Measurements from ENCODE around the gene PTGS2.

DNA sequence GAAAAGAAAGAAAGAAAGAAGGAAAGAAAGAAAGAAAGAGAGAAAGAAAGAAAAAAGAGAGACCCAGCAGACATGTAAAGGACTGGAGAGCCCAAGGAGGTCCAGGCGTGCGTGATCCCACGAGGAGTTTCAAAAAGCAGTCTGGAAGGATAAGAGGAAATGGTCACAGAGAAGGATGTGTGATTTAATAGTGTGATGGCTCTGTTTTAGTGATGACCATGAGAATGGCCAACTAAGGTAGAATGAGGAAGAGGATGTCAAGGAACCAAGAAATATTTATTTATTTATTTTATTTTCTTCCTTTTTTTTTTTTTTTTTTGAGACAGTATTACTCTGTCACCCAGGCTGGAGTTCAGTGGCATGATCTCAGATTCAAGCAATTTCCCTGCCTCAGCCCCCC is 25.5 kb downstream of the PTGS2 start:
- TF ChIP-seq, protein P1, sequence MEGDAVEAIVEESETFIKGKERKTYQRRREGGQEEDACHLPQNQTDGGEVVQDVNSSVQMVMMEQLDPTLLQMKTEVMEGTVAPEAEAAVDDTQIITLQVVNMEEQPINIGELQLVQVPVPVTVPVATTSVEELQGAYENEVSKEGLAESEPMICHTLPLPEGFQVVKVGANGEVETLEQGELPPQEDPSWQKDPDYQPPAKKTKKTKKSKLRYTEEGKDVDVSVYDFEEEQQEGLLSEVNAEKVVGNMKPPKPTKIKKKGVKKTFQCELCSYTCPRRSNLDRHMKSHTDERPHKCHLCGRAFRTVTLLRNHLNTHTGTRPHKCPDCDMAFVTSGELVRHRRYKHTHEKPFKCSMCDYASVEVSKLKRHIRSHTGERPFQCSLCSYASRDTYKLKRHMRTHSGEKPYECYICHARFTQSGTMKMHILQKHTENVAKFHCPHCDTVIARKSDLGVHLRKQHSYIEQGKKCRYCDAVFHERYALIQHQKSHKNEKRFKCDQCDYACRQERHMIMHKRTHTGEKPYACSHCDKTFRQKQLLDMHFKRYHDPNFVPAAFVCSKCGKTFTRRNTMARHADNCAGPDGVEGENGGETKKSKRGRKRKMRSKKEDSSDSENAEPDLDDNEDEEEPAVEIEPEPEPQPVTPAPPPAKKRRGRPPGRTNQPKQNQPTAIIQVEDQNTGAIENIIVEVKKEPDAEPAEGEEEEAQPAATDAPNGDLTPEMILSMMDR (IDR thresholded peaks at IDR 0.05), result no peak
- no peak for TF ChIP-seq ZFX (IDR thresholded peaks at IDR 0.05; ENCODE audit: borderline replicate concordance)

All from 22Rv1 (cell line).